Breast epithelium (tissue), 4 donors: ENCODE results near the gene S100A7. TPM values are rescaled to one million over a fixed set of nuclear protein-coding genes. Genes with fewer than 3 reads are reported as not detected.

Experiments
- DNase-seq, 2 donors: peaks; one replicate each; pipeline ENCODE4 v3.0.0-alpha.2; 2019; ENCODE audit warnings: low spot score in 2 of 2
- H3K27ac ChIP-seq, 2 donors: fragments of 200-600 bp; sonication (generic) in 1 of 2; one replicate each; pipeline ENCODE4 v1.5.1; 2016 to 2019; ENCODE audit warnings: mild to moderate bottlenecking in 1 of 2
- H3K27me3 ChIP-seq, 2 donors: fragments of 200-600 bp; sonication (generic) in 1 of 2; one replicate each; pipeline versions ENCODE4 v1.5.1 to v1.6.0; 2017 to 2019; ENCODE audit warnings: control low read depth in 1 of 2, mild to moderate bottlenecking in 1 of 2
- H3K36me3 ChIP-seq: fragments of 200-600 bp; one replicate; pipeline ENCODE4 v1.5.1; 2019
- H3K4me1 ChIP-seq, 2 donors: fragments of 200-600 bp; sonication (generic); one replicate each; pipeline ENCODE4 v1.5.1; 2016 to 2019; ENCODE audit warnings: control low read depth in 1 of 2
- H3K4me3 ChIP-seq, 3 donors: fragments of 200-600 bp; sonication (generic); 1 replicate in 2 of 3; 2 replicates in 1 of 3; pipeline ENCODE4 v1.5.1; 2016 to 2019; ENCODE audit warnings: mild to moderate bottlenecking in 3 of 3, moderate library complexity in 2 of 3
- H3K9me3 ChIP-seq, 2 donors: fragments of 200-600 bp; sonication (generic) in 1 of 2; one replicate each; pipeline ENCODE4 v1.5.1; 2016 to 2019; ENCODE audit warnings: control low read depth in 1 of 2
- CTCF ChIP-seq, 3 donors: fragments of 450-650 bp; IDR thresholded peaks; one replicate each; pipeline ENCODE4 v1.5.1; 2016 to 2017; ENCODE audit warnings: antibody characterized with exemption in 3 of 3, mild to moderate bottlenecking in 3 of 3, moderate library complexity in 3 of 3
- POLR2A ChIP-seq: fragments of 450-650 bp; IDR thresholded peaks from one replicate; pipeline ENCODE4 v1.6.1; 2016; ENCODE audit warnings: antibody characterized with exemption, mild to moderate bottlenecking, moderate library complexity
- POLR2AphosphoS5 ChIP-seq, 3 donors: sonication (generic); formaldehyde crosslinking; IDR thresholded peaks; one replicate each; pipeline ENCODE4 v1.6.1; 2017; ENCODE audit warnings: antibody characterized with exemption in 3 of 3
- intact Hi-C: fragments of 100-400 bp; cut with DNase I; formaldehyde crosslinking; loops from one replicate; pipeline ENCODE4 v1.15.1; 2023; ENCODE audit warnings: low total_unique reads
- total RNA-seq, 3 donors: library from RNA; depleted of rRNA; stranded (reverse); fragments of >200 nt; gene quantifications; one replicate each; pipeline ENCODE4 v1.1.0, GENCODE V29; 2016

The S100A7 gene
- total RNA-seq, 3 donors from 2014 or later = not detected

- intact Hi-C loops = no loop called here
- no peak for DNase-seq
- H3K36me3 ChIP-seq = no peaks in the 10 kb centered on the region
- no peaks in the 10 kb centered on the region for H3K4me1 ChIP-seq
- TF ChIP-seq POLR2AphosphoS5 (IDR thresholded peaks at IDR 0.05) (no peak), CTCF (IDR thresholded peaks at IDR 0.05) (no peak), POLR2A (no peak)
- peaks cover 8 to 11% of the 10 kb centered on the region in 2 donors for H3K9me3 ChIP-seq
- no peak overlapping the region for H3K4me3 ChIP-seq
- H3K27me3 ChIP-seq = no peaks in the 10 kb centered on the region
- no peak overlapping the region for H3K27ac ChIP-seq
Observed at GRCh38 chr1:153476491-153477093, 16.1 kb upstream of the S100A7 start.

- Histone ChIP-seq H3K9me3 (peaks cover 15 to 16% of the 10 kb centered on the region in 2 donors), H3K4me3 (no peak overlapping the region), H3K27me3 (no peaks in the 10 kb centered on the region), H3K27ac (no peak overlapping the region), H3K36me3 (no peaks in the 10 kb centered on the region), H3K4me1 (no peaks in the 10 kb centered on the region)
- intact Hi-C loops = no loop called here
- DNase-seq = no peak
- TF ChIP-seq CTCF (IDR thresholded peaks at IDR 0.05) (no peak), POLR2AphosphoS5 (IDR thresholded peaks at IDR 0.05) (no peak), POLR2A (no peak)
Observed at GRCh38 chr1:153475282-153475681, 14.8 kb upstream of the S100A7 start.

- H3K27me3 ChIP-seq = no peaks in the 10 kb centered on the region
- H3K4me1 ChIP-seq = no peaks in the 10 kb centered on the region
- no peak overlapping the region for H3K4me3 ChIP-seq
- no peak for DNase-seq
- no peaks in the 10 kb centered on the region for H3K36me3 ChIP-seq
- peaks cover 15 to 16% of the 10 kb centered on the region in 2 donors for H3K9me3 ChIP-seq
- TF ChIP-seq POLR2AphosphoS5 (IDR thresholded peaks at IDR 0.05) = no peak
- TF ChIP-seq POLR2A = no peak
- TF ChIP-seq CTCF (IDR thresholded peaks at IDR 0.05) = no peak
- H3K27ac ChIP-seq = no peak overlapping the region
- intact Hi-C loops = no loop called here
Observed at GRCh38 chr1:153474347-153474746, 13.9 kb upstream of the S100A7 start.

GRCh38 chr1:153470707-153471106, 10.3 kb upstream of the S100A7 start:
- Histone ChIP-seq H3K4me1 (no peaks in the 10 kb centered on the region), H3K27me3 (no peaks in the 10 kb centered on the region), H3K9me3 (peaks cover 15 to 16% of the 10 kb centered on the region in 2 donors), H3K4me3 (no peak overlapping the region), H3K36me3 (no peaks in the 10 kb centered on the region), H3K27ac (no peak overlapping the region)
- intact Hi-C loops = no loop called here
- TF ChIP-seq POLR2AphosphoS5 (IDR thresholded peaks at IDR 0.05) = no peak
- no peak for TF ChIP-seq CTCF (IDR thresholded peaks at IDR 0.05)
- no peak for TF ChIP-seq POLR2A
- no peak for DNase-seq

- Histone ChIP-seq H3K4me1 (no peaks in the 10 kb centered on the region), H3K4me3 (no peak overlapping the region), H3K36me3 (no peaks in the 10 kb centered on the region), H3K27ac (no peak overlapping the region), H3K27me3 (no peaks in the 10 kb centered on the region), H3K9me3 (peaks cover 7 to 9% of the 10 kb centered on the region in 2 donors)
- intact Hi-C loops = no loop called here
- TF ChIP-seq CTCF (IDR thresholded peaks at IDR 0.05) (no peak), POLR2AphosphoS5 (IDR thresholded peaks at IDR 0.05) (no peak), POLR2A (no peak)
- no peak for DNase-seq
Observed at GRCh38 chr1:153466908-153467307, 6.5 kb upstream of the S100A7 start.
